Measurements from ENCODE around the gene GSKIP. TPM values are rescaled to one million over a fixed set of nuclear protein-coding genes. Genes with fewer than 3 reads are reported as not detected.

The GSKIP gene
- total RNA-seq, 1 donor from 2014 or later, result 73.0 TPM

GRCh38 chr14:96380735-96381134 is 17.4 kb downstream of the GSKIP start:
- DNase-seq, result no peak

GRCh38 chr14:96383445-96383844 is 20.1 kb downstream of the GSKIP start:
- DNase-seq, result no peak

- no peak for DNase-seq
These were observed 20.7 kb downstream of the GSKIP start for GRCh38 chr14:96384053-96384452.

- DNase-seq, result no peak
These were observed 21.4 kb downstream of the GSKIP start for GRCh38 chr14:96384740-96385139.

- DNase-seq, result no peak
These were observed 22.1 kb downstream of the GSKIP start for GRCh38 chr14:96385385-96385784.

- no peak for DNase-seq
These were observed 27.6 kb downstream of the GSKIP start for GRCh38 chr14:96390965-96391292.

- peak; percentile 98 for DNase-seq
These were observed 28.2 kb downstream of the GSKIP start for GRCh38 chr14:96391293-96392118.

GRCh38 chr14:96393071-96393691 is 29.9 kb downstream of the GSKIP start:
- no peak for DNase-seq

GRCh38 chr14:96394047-96394815 is 30.9 kb downstream of the GSKIP start:
- DNase-seq, result no peak

- no peak for DNase-seq
These were observed 35.1 kb downstream of the GSKIP start for GRCh38 chr14:96398432-96398831.

- no peak for DNase-seq
These were observed 35.6 kb downstream of the GSKIP start for GRCh38 chr14:96398921-96399320.

GRCh38 chr14:96399405-96399804 is 36.1 kb downstream of the GSKIP start:
- DNase-seq, result no peak

- no peak for DNase-seq
These were observed 37.2 kb downstream of the GSKIP start for GRCh38 chr14:96400495-96400894.

- DNase-seq, result peak; percentile 84
These were observed 40.1 kb downstream of the GSKIP start for GRCh38 chr14:96403409-96403808.

GRCh38 chr14:96405677-96406076 is 42.4 kb downstream of the GSKIP start:
- no peak for DNase-seq

- DNase-seq, result no peak
These were observed 44.7 kb downstream of the GSKIP start for GRCh38 chr14:96407935-96408570.

- no peak for DNase-seq
These were observed 45.3 kb downstream of the GSKIP start for GRCh38 chr14:96408608-96409007.

GRCh38 chr14:96409701-96410100 is 46.4 kb downstream of the GSKIP start:
- peak; percentile 76 for DNase-seq

- peak; percentile 27 for DNase-seq
These were observed 46.8 kb downstream of the GSKIP start for GRCh38 chr14:96410119-96410518.

GRCh38 chr14:96413526-96413925 is 50.2 kb downstream of the GSKIP start:
- DNase-seq, result no peak

- DNase-seq, result no peak
These were observed 52.2 kb downstream of the GSKIP start for GRCh38 chr14:96415559-96415958.

- DNase-seq, result no peak
These were observed 53.0 kb downstream of the GSKIP start for GRCh38 chr14:96416292-96416691.

- DNase-seq, result no peak
These were observed 53.9 kb downstream of the GSKIP start for GRCh38 chr14:96417254-96417653.
